K562 (cell line): ENCODE measurements around the gene AKAP12. TPM values are rescaled to one million over a fixed set of nuclear protein-coding genes. Genes with fewer than 3 reads are reported as not detected.

Experiments
- ARID2 ChIP-seq: fragments of 450-650 bp; IDR thresholded peaks from 2 replicates; pipeline ENCODE4 v1.6.1; 2017; ENCODE audit warnings: antibody characterized with exemption, mild to moderate bottlenecking
- BRD9 ChIP-seq: fragments of 450-650 bp; IDR thresholded peaks from 2 replicates; pipeline ENCODE4 v1.6.1; 2018; ENCODE audit warnings: low read depth; ENCODE audit not compliant: partially characterized antibody
- CAMTA2 ChIP-seq: fragments of 250-450 bp; sonication (Bioruptor Pico); conservative IDR thresholded peaks from 2 replicates; pipeline ENCODE4 v1.5.1; 2022
- CTCF ChIP-seq, 3 experiments: IDR thresholded peaks in 2 of 3; conservative IDR thresholded peaks in 1 of 3; 2 replicates each; pipeline ENCODE4 v1.5.1; 2011 to 2012; ENCODE audit warnings: low read length in 3 of 3, mild to moderate bottlenecking in 3 of 3, control low read depth in 2 of 3, improper control_type of control experiment in 1 of 3, inconsistent platforms in 1 of 3, low read depth in 1 of 3, mixed read lengths in 1 of 3, moderate library complexity in 1 of 3; ENCODE audit not compliant: insufficient read depth in 2 of 3
- E2F8 ChIP-seq: fragments of 450-650 bp; IDR thresholded peaks from 2 replicates; pipeline ENCODE4 v1.7.1; 2018; ENCODE audit warnings: mild to moderate bottlenecking, low read depth; ENCODE audit not compliant: partially characterized antibody
- ETV1 ChIP-seq: fragments of 450-650 bp; conservative IDR thresholded peaks from 2 replicates; pipeline ENCODE4 v1.6.1; 2016; ENCODE audit warnings: missing genetic modification characterization, control low read depth, low read depth, missing compliant biosample characterization
- HOXB6 ChIP-seq: fragments of 250-450 bp; sonication (Bioruptor Pico); IDR thresholded peaks from 2 replicates; pipeline ENCODE4 v1.5.1; 2022; ENCODE audit warnings: mild to moderate bottlenecking, borderline replicate concordance
- HSF4 ChIP-seq: fragments of 250-450 bp; sonication (Bioruptor Pico); IDR thresholded peaks from 2 replicates; pipeline ENCODE4 v2.1.2; 2022; ENCODE audit warnings: mild to moderate bottlenecking, moderate library complexity, borderline replicate concordance
- IRF9 ChIP-seq: fragments of 450-650 bp; IDR thresholded peaks from 2 replicates; pipeline ENCODE4 v1.6.1; 2016; ENCODE audit warnings: missing biosample characterization, missing genetic modification characterization
- KLF16 ChIP-seq: IDR thresholded peaks from 2 replicates; pipeline ENCODE4 v1.6.1; 2016; ENCODE audit warnings: antibody characterized with exemption
- MIER1 ChIP-seq: fragments of 450-650 bp; IDR thresholded peaks from 2 replicates; pipeline ENCODE4 v1.6.1; 2016; ENCODE audit warnings: antibody characterized with exemption, mild to moderate bottlenecking, low read depth
- MTF1 ChIP-seq: fragments of 250-450 bp; sonication (Bioruptor Pico); IDR thresholded peaks from 2 replicates; pipeline ENCODE4 v1.9.0; 2021; ENCODE audit warnings: moderate library complexity, mild to moderate bottlenecking, inconsistent platforms, borderline replicate concordance
- MYC ChIP-seq, 2 experiments: fragments of 250-450 bp in 1 of 2; sonication (Bioruptor Pico) in 1 of 2; IDR thresholded peaks; 2 replicates each; pipeline versions ENCODE4 v1.5.1 to v1.6.1; 2012 to 2021; ENCODE audit warnings: low read depth in 2 of 2, borderline replicate concordance in 1 of 2, improper control_type of control experiment in 1 of 2, low read length in 1 of 2, mild to moderate bottlenecking in 1 of 2, moderate library complexity in 1 of 2
- SMARCE1 ChIP-seq: fragments of 450-650 bp; IDR thresholded peaks from 2 replicates; pipeline ENCODE4 v1.7.1; 2016; ENCODE audit warnings: mild to moderate bottlenecking
- SMC3 ChIP-seq: conservative IDR thresholded peaks from 2 replicates; pipeline ENCODE4 v1.6.1; 2011; ENCODE audit warnings: low read depth, low read length, improper control_type of control experiment; ENCODE audit not compliant: insufficient read depth
- TAF15 ChIP-seq: fragments of 200-400 bp; formaldehyde crosslinking; IDR thresholded peaks from 2 replicates; pipeline ENCODE4 v1.6.1; 2017; ENCODE audit warnings: mild to moderate bottlenecking, low read depth, low read length, moderate library complexity
- ZBTB17 ChIP-seq: fragments of 450-650 bp; formaldehyde crosslinking; IDR thresholded peaks from 2 replicates; pipeline ENCODE4 v1.4.0; 2020; ENCODE audit warnings: mild to moderate bottlenecking
- ZNF449 ChIP-seq: fragments of 250-450 bp; sonication (Bioruptor Pico); IDR thresholded peaks from 2 replicates; pipeline ENCODE4 v1.8.0; 2022; ENCODE audit warnings: moderate library complexity, mild to moderate bottlenecking, inconsistent platforms
- ZNF766 ChIP-seq: fragments of 200-800 bp; sonication (Bioruptor generic); conservative IDR thresholded peaks from 2 replicates; pipeline ENCODE4 v1.6.1; 2016; ENCODE audit warnings: missing genetic modification characterization, missing compliant biosample characterization
- polyA plus RNA-seq, 8 experiments: library from polyadenylated mRNA; depleted of rRNA in 4 of 8; stranded (reverse) in 5 of 8; unstranded in 3 of 8; fragments of >200 nt; fragmentation: Nextera tagmentation in 2 of 8; fragmentation: Illumina TruSeq in 1 of 8; extraction: Ambion mirVana in 2 of 8; extraction: Trizol in 1 of 8; gene quantifications; 2 replicates each; pipeline versions ENCODE4 v1.2.1 to v1.2.3, GENCODE V29; 2011 to 2014; ENCODE audit warnings: inconsistent platforms in 1 of 8, missing spikeins in 1 of 8
- total RNA-seq, 7 experiments: library from RNA; depleted of rRNA in 6 of 7; stranded (reverse); fragments of >200 nt in 6 of 7; fragmentation: Illumina TruSeq in 2 of 7; extraction: Trizol in 2 of 7; gene quantifications; 2 replicates each; pipeline versions ENCODE4 v1.2.1 to v1.2.3, GENCODE V29; 2011 to 2021; ENCODE audit warnings: low replicate concordance in 1 of 7

Gene AKAP12
- total and polyA plus RNA-seq, 9 of the 15 experiments (the other 6 are each of a cell fraction or from before 2014, with no cell fraction given): 0.08 to 2.0 (median 0.62) TPM

- TF ChIP-seq SMC3 (peak; percentile 98), KLF16 (peak; percentile 40; the same call in 1 of the 2 replicates), MIER1 (no peak), MYC (IDR thresholded peaks at IDR 0.05; ENCODE audit: low read depth, low read length) (no peak), MYC (CRISPR knock-in tag; IDR thresholded peaks at IDR 0.05; ENCODE audit: borderline replicate concordance, low read depth) (no peak), CTCF (IDR thresholded peaks at IDR 0.05 in 2 of 3, conservative IDR thresholded peaks at IDR 0.05 in 1 of 3; ENCODE audit: insufficient read depth in 2 of 3, low read depth in 1 of 3, low read length in 3 of 3) (peak; percentile 91 to 98 (median 96)), HOXB6 (CRISPR knock-in tag) (no peak), ZBTB17 (CRISPR knock-in tag) (no peak), BRD9 (no peak), TAF15 (no peak), MTF1 (CRISPR knock-in tag) (no peak), ZNF449 (no peak), CAMTA2 (CRISPR knock-in tag) (no peak), IRF9 (tag) (no peak), SMARCE1 (no peak), HSF4 (no peak), ETV1 (tag) (0 out of 2 replicates have a peak, but pooled peaks have one; percentile 13), E2F8 (no peak), ARID2 (peak; percentile 83; the same call in 1 of the 2 replicates), ZNF766 (CRISPR knock-in tag) (no peak)
Measured at GRCh38 chr6:151323791-151324487, 84.2 kb downstream of the AKAP12 start (continued).
